Measurements from ENCODE around the gene CLEC3A.
A peak's percentile ranks its signal among the peaks of the same experiment; 100 is the strongest.
"Not testable (repeated sequence)": the region's sequence is repeated elsewhere in the genome, so short reads cannot be mapped to it uniquely, and the experiment has no call there.

The CLEC3A gene

GRCh38 chr16:78045865-78046581 is 23.7 kb downstream of the CLEC3A start:
- peak; percentile 70 for DNase-seq (ENCODE audit: low spot score)
- TF ChIP-seq CTCF (IDR thresholded peaks at IDR 0.05; ENCODE audit: borderline replicate concordance, control extremely low read depth, extremely low read depth, insufficient read depth, missing control alignments) = no peak
- in situ Hi-C loops (cut with MboI; ENCODE audit: low sequenced_read_pairs, unreplicated experiment) = no loop called here

DNA sequence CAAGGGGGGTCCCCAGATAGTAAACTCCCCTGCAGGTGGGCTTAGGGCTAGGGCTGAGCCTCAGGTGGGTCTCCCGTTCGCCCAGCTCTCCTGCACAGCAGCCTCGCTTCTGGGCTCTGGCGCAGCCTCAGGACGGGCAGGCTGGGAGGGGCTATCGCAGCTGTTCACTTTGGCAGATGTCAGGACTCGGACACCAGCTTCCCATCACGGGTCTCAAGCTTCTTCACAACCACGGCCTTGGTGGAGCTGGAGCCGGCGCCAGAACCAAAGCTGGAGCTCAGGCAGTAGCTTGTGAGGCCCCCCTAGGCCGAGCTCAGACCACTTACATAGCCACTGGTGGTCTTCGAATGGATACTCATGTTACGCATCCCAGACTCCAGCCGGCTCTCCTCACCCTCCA is 26.0 kb downstream of the CLEC3A start:
- DNase-seq (ENCODE audit: low spot score) = no peak
- TF ChIP-seq CTCF (IDR thresholded peaks at IDR 0.05; ENCODE audit: borderline replicate concordance, control extremely low read depth, extremely low read depth, insufficient read depth, missing control alignments) = no peak
- in situ Hi-C loops (cut with MboI; ENCODE audit: low sequenced_read_pairs, unreplicated experiment) = no loop called here

GRCh38 chr16:78050734-78051400 is 28.5 kb downstream of the CLEC3A start:
- in situ Hi-C loops (cut with MboI; ENCODE audit: low sequenced_read_pairs, unreplicated experiment) = no loop called here
- no peak for TF ChIP-seq CTCF (IDR thresholded peaks at IDR 0.05; ENCODE audit: borderline replicate concordance, control extremely low read depth, extremely low read depth, insufficient read depth, missing control alignments)
- no peak for DNase-seq (ENCODE audit: low spot score)

- TF ChIP-seq CTCF (IDR thresholded peaks at IDR 0.05; ENCODE audit: borderline replicate concordance, control extremely low read depth, extremely low read depth, insufficient read depth, missing control alignments) = no peak
- no peak for DNase-seq (ENCODE audit: low spot score)
- in situ Hi-C loops (cut with MboI; ENCODE audit: low sequenced_read_pairs, unreplicated experiment) = no loop called here
These were observed 35.6 kb downstream of the CLEC3A start for GRCh38 chr16:78057803-78058564.

DNA sequence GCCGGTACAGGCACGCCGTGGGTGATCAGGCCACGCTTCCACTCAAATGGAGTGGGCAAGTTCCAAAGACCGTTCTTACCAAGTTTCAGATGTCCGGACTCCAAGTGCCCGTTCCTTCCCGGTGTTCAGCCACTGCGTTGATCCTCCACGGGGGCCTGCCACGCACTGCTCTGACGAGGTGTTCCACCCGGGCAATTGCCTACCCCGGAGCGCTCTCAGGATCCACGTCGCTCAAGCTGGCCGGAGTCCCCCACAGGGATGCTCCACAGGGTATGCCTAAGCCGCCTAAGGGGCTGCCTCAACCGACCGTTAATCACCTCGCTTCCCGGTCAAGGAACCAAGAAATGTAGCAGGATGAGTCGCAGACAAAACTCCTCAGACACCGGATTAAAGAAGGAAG is 37.5 kb downstream of the CLEC3A start:
- DNase-seq (ENCODE audit: low spot score); in situ Hi-C loops (cut with MboI; ENCODE audit: low sequenced_read_pairs, unreplicated experiment): not testable (repeated sequence)

- in situ Hi-C loops (cut with MboI; ENCODE audit: low sequenced_read_pairs, unreplicated experiment) = no loop called here
- no peak for DNase-seq (ENCODE audit: low spot score)
- no peak for TF ChIP-seq CTCF (IDR thresholded peaks at IDR 0.05; ENCODE audit: borderline replicate concordance, control extremely low read depth, extremely low read depth, insufficient read depth, missing control alignments)
These were observed 37.9 kb downstream of the CLEC3A start for GRCh38 chr16:78060295-78060694.

- no peak for DNase-seq (ENCODE audit: low spot score)
- in situ Hi-C loops (cut with MboI; ENCODE audit: low sequenced_read_pairs, unreplicated experiment) = no loop called here
- TF ChIP-seq CTCF (IDR thresholded peaks at IDR 0.05; ENCODE audit: borderline replicate concordance, control extremely low read depth, extremely low read depth, insufficient read depth, missing control alignments) = no peak
These were observed 38.5 kb downstream of the CLEC3A start for GRCh38 chr16:78060809-78061208.
